PC-3 (cell line): ENCODE data around the gene SNX15. TPM values are rescaled to one million over a fixed set of nuclear protein-coding genes. Genes with fewer than 3 reads are reported as not detected.
"Not testable (repeated sequence)": the region's sequence is repeated elsewhere in the genome, so short reads cannot be mapped to it uniquely, and the experiment has no call there.

Source experiments
- ATAC-seq: fragments of 200-7000 bp; cut with Tn5 transposase; 2 replicates; pipeline ENCODE4 v1.9.1; 2020; ENCODE audit warnings: mild to moderate bottlenecking, moderate library complexity
- BruUV-seq: library from RNA; stranded (reverse); fragments of 400-500 nt; replicated peaks from 2 replicates; lab custom pipeline; 2021; lab: Mats Ljungman, UMichigan
- CTCF ChIA-PET: fragments of 300-600 bp; sonication (Branson Sonifier 250); formaldehyde crosslinking; loops from one replicate; lab custom pipeline; 2022; ENCODE audit warnings: antibody characterized with exemption; lab: Charles Lee
- POLR2A ChIA-PET: fragments of 300-600 bp; sonication (Branson Sonifier 250); formaldehyde crosslinking; loops from one replicate; lab custom pipeline; 2022; ENCODE audit warnings: antibody characterized with exemption; ENCODE audit not compliant: unreplicated experiment; lab: Charles Lee
- DNase-seq: peaks from one replicate; pipeline ENCODE4 v3.0.0-alpha.2; 2015
- H2AFZ ChIP-seq: fragments of 300-600 bp; sonication (generic); 2 replicates; pipeline ENCODE4 v1.6.0; 2016; ENCODE audit warnings: antibody characterized with exemption, low read length
- H3F3A ChIP-seq: fragments of 300-600 bp; sonication (generic); one replicate; pipeline ENCODE4 v1.6.0; 2017; ENCODE audit warnings: antibody characterized with exemption, low read length, control low read depth, mild to moderate bottlenecking; ENCODE audit not compliant: unreplicated experiment
- H3K27ac ChIP-seq: fragments of 300-600 bp; sonication (generic); 2 replicates; pipeline ENCODE4 v1.5.1; 2016; ENCODE audit warnings: mild to moderate bottlenecking, low read length
- H3K27me3 ChIP-seq: fragments of 300-600 bp; sonication (generic); 2 replicates; pipeline ENCODE4 v1.6.1; 2016; ENCODE audit warnings: low read length, mixed read lengths
- H3K36me3 ChIP-seq: fragments of 300-600 bp; sonication (generic); 2 replicates; pipeline ENCODE4 v1.6.1; 2016; ENCODE audit warnings: low read depth, mixed run types, low read length, mixed read lengths
- H3K4me1 ChIP-seq: fragments of 300-600 bp; sonication (generic); 2 replicates; pipeline ENCODE4 v1.5.1; 2016; ENCODE audit warnings: low read length; ENCODE audit not compliant: insufficient read depth
- H3K4me2 ChIP-seq: fragments of 300-600 bp; sonication (generic); 2 replicates; pipeline ENCODE4 v1.6.0; 2016; ENCODE audit warnings: low read length
- H3K4me3 ChIP-seq: fragments of 300-600 bp; sonication (generic); 2 replicates; pipeline ENCODE4 v1.5.1; 2016; ENCODE audit warnings: mild to moderate bottlenecking, low read length, mixed read lengths
- H3K79me2 ChIP-seq: fragments of 300-600 bp; sonication (generic); 2 replicates; pipeline ENCODE4 v1.6.1; 2017; ENCODE audit warnings: low read length, mixed read lengths
- H3K9ac ChIP-seq: fragments of 300-600 bp; sonication (generic); 2 replicates; pipeline ENCODE4 v1.6.0; 2016; ENCODE audit warnings: mild to moderate bottlenecking, low read length
- H3K9me2 ChIP-seq: fragments of 300-600 bp; sonication (generic); replicated peaks from 2 replicates; pipeline ENCODE4 v1.6.1; 2016; ENCODE audit warnings: mixed run types, low read length, mixed read lengths
- H3K9me3 ChIP-seq: fragments of 300-600 bp; sonication (generic); 2 replicates; pipeline ENCODE4 v1.6.1; 2016; ENCODE audit warnings: low read length, mixed read lengths
- H4K20me1 ChIP-seq: fragments of 300-600 bp; sonication (generic); 2 replicates; pipeline ENCODE4 v1.6.1; 2016; ENCODE audit warnings: low read length, mixed read lengths
- CTCF ChIP-seq: fragments of 300-600 bp; sonication (generic); conservative IDR thresholded peaks from 2 replicates; pipeline ENCODE4 v1.5.1; 2017; ENCODE audit warnings: antibody characterized with exemption, low read depth, mild to moderate bottlenecking, low read length
- EZH2 ChIP-seq: fragments of 300-600 bp; sonication (generic); IDR thresholded peaks from one replicate; pipeline ENCODE4 v1.6.1; 2017; ENCODE audit warnings: antibody characterized with exemption, mild to moderate bottlenecking, low read length; ENCODE audit not compliant: unreplicated experiment
- EZH2phosphoT487 ChIP-seq: fragments of 300-600 bp; sonication (generic); IDR thresholded peaks from 2 replicates; pipeline ENCODE4 v1.6.1; 2018; ENCODE audit warnings: mild to moderate bottlenecking, antibody characterized with exemption, low read length, borderline replicate concordance
- intact Hi-C: fragments of 100-400 bp; cut with micrococcal nuclease; formaldehyde crosslinking; loops from 2 replicates; pipeline ENCODE4 v1.9.0; 2023
- total RNA-seq: library from RNA; depleted of rRNA; stranded (reverse); fragments of >200 nt; gene quantifications from 2 replicates; pipeline ENCODE4 v1.2.3, GENCODE V29; 2014

Gene SNX15
- total RNA-seq, 1 experiment from 2014 or later: 40.4 TPM

GRCh38 chr11:65021003-65021402, 6.2 kb upstream of the SNX15 start:
- no peaks in the 10 kb centered on the region for H3K9me2 ChIP-seq
- H3K36me3 ChIP-seq: no peaks in the 10 kb centered on the region
- ChIA-PET POLR2A (no interaction called here), CTCF (no interaction called here)
- no peak for TF ChIP-seq EZH2
- TF ChIP-seq CTCF: no peak
- no peak for TF ChIP-seq EZH2phosphoT487
- intact Hi-C loops: no loop called here
- H3K9ac ChIP-seq: no peak overlapping the region
- no peak for ATAC-seq
- H3K4me2 ChIP-seq: no peak overlapping the region
- no peak overlapping the region for H3K4me3 ChIP-seq
- BruUV-seq: no TSS peak
- no peak overlapping the region for H2AFZ ChIP-seq
- H3K27ac ChIP-seq: no peak overlapping the region
- H4K20me1 ChIP-seq: no peaks in the 10 kb centered on the region
- no peaks in the 10 kb centered on the region for H3K79me2 ChIP-seq
- H3K4me1 ChIP-seq: no peaks in the 10 kb centered on the region; the same call in 1 of the 2 replicates
- no peaks in the 10 kb centered on the region for H3K27me3 ChIP-seq
- no peaks in the 10 kb centered on the region for H3F3A ChIP-seq
- DNase-seq: no peak
- no peaks in the 10 kb centered on the region for H3K9me3 ChIP-seq

GRCh38 chr11:65021509-65021908, 5.7 kb upstream of the SNX15 start:
- no peak for ATAC-seq
- H4K20me1 ChIP-seq: no peaks in the 10 kb centered on the region
- no TSS peak for BruUV-seq
- H3K27me3 ChIP-seq: no peaks in the 10 kb centered on the region
- H3K4me3 ChIP-seq: no peak overlapping the region
- H3K27ac ChIP-seq: no peak overlapping the region
- H3K9me2 ChIP-seq: no peaks in the 10 kb centered on the region
- DNase-seq: no peak
- TF ChIP-seq CTCF (no peak), EZH2phosphoT487 (no peak), EZH2 (no peak)
- POLR2A ChIA-PET: no interaction called here
- H3K4me2 ChIP-seq: no peak overlapping the region
- CTCF ChIA-PET: interaction anchor here (1.1 kb wide), 1 partner anchor 173 kb away, joined by 3 read pairs; no protein-coding TSS in a partner anchor
- H3K9me3 ChIP-seq: no peaks in the 10 kb centered on the region
- no peaks in the 10 kb centered on the region; the same call in 1 of the 2 replicates for H3K4me1 ChIP-seq
- no peak overlapping the region for H2AFZ ChIP-seq
- H3K36me3 ChIP-seq: no peaks in the 10 kb centered on the region
- H3K79me2 ChIP-seq: no peaks in the 10 kb centered on the region
- no peaks in the 10 kb centered on the region for H3F3A ChIP-seq
- intact Hi-C loops: no loop called here
- H3K9ac ChIP-seq: no peak overlapping the region

GRCh38 chr11:65023502-65023901, 3.7 kb upstream of the SNX15 start:
- H3K4me2 ChIP-seq, H4K20me1 ChIP-seq, H2AFZ ChIP-seq, intact Hi-C loops, H3K9me3 ChIP-seq, ATAC-seq, H3K9ac ChIP-seq, H3K36me3 ChIP-seq, H3K4me3 ChIP-seq, H3K27me3 ChIP-seq, POLR2A ChIA-PET, H3K79me2 ChIP-seq, H3K9me2 ChIP-seq, H3K4me1 ChIP-seq, H3F3A ChIP-seq, H3K27ac ChIP-seq, DNase-seq, BruUV-seq, CTCF ChIA-PET: not testable (repeated sequence)
